Mucosa of descending colon (tissue), 3 donors: ENCODE measurements around the gene SEC24C. TPM values are rescaled to one million over a fixed set of nuclear protein-coding genes. Genes with fewer than 3 reads are reported as not detected.

ENCODE experiments used
- ATAC-seq: fragments of 200-7000 bp; cut with Tn5 transposase; one replicate; pipeline ENCODE4 v1.9.1; 2020; ENCODE audit warnings: mild to moderate bottlenecking, moderate library complexity
- DNase-seq, 3 donors: peaks; one replicate each; pipeline ENCODE4 v3.0.0-alpha.2; 2020
- H3K36me3 ChIP-seq: fragments of 200-600 bp; one replicate; pipeline ENCODE4 v1.8.0; 2021; ENCODE audit warnings: low read depth, mild to moderate bottlenecking
- H3K4me1 ChIP-seq: fragments of 200-600 bp; one replicate; pipeline ENCODE4 v1.8.0; 2021; ENCODE audit warnings: low read depth, mild to moderate bottlenecking
- H3K4me3 ChIP-seq: fragments of 200-600 bp; one replicate; pipeline ENCODE4 v1.8.0; 2021; ENCODE audit warnings: mild to moderate bottlenecking
- H3K9me3 ChIP-seq: fragments of 200-600 bp; one replicate; pipeline ENCODE4 v1.8.0; 2021; ENCODE audit warnings: mild to moderate bottlenecking
- CTCF ChIP-seq: fragments of 200-600 bp; IDR thresholded peaks from one replicate; pipeline ENCODE4 v1.8.0; 2022; ENCODE audit warnings: antibody characterized with exemption, mild to moderate bottlenecking
- intact Hi-C, 2 donors: fragments of 100-400 bp; cut with DNase I in 1 of 2; cut with micrococcal nuclease in 1 of 2; formaldehyde crosslinking; loops; one replicate each; pipeline versions ENCODE4 v1.11.0 to v1.11.1; 2022; cut with DNase I, micrococcal nuclease
- total RNA-seq, 3 donors: library from RNA; stranded (reverse); fragmentation: NEBNext Ultra II Directional in 2 of 3; extraction: Animal tissue kit (Norgen Biotek cat#: 25700) in 2 of 3; gene quantifications; one replicate each; pipeline versions ENCODE4 v1.2.1 to v1.2.4, GENCODE V29; 2021 to 2023
- donor health status: DM: no; HTN: no; CAD: no; lungs with moderate emphysema.
- donor health status: DM: no; HTN: no; CAD: no.
- donor health status: DM: no; HTN: yes; CAD: no.

SEC24C gene
- total RNA-seq, 3 donors from 2014 or later, result 64.5 to 73.6 (median 71.2) TPM

- DNase-seq, result peak in 1 of 3 donors; percentile 24
- H3K9me3 ChIP-seq, result no peaks in the 10 kb centered on the region
- H3K4me1 ChIP-seq, result no peaks in the 10 kb centered on the region
- no peak for ATAC-seq
- no peak for TF ChIP-seq CTCF
- H3K4me3 ChIP-seq, result no peak overlapping the region
- no peaks in the 10 kb centered on the region for H3K36me3 ChIP-seq
- intact Hi-C loops, result no loop called here
These were observed 53.3 kb downstream of the SEC24C start for GRCh38 chr10:73797324-73798025.

GRCh38 chr10:73798087-73798486, 53.9 kb downstream of the SEC24C start:
- peak in 1 of 3 donors; percentile 14 for DNase-seq
- intact Hi-C loops, result no loop called here
- no peak overlapping the region for H3K4me3 ChIP-seq
- ATAC-seq, result no peak
- no peaks in the 10 kb centered on the region for H3K9me3 ChIP-seq
- H3K36me3 ChIP-seq, result no peaks in the 10 kb centered on the region
- no peak for TF ChIP-seq CTCF
- H3K4me1 ChIP-seq, result no peaks in the 10 kb centered on the region

GRCh38 chr10:73798927-73799560, 54.9 kb downstream of the SEC24C start:
- peak; percentile 10 for ATAC-seq
- intact Hi-C loops, result no loop called here

GRCh38 chr10:73799899-73800559, 55.9 kb downstream of the SEC24C start:
- no peak for ATAC-seq
- Histone ChIP-seq H3K36me3 (no peaks in the 10 kb centered on the region), H3K9me3 (no peaks in the 10 kb centered on the region), H3K4me1 (no peaks in the 10 kb centered on the region), H3K4me3 (no peak overlapping the region)
- TF ChIP-seq CTCF, result no peak
- DNase-seq, result peak in 1 of 3 donors; percentile 19
- intact Hi-C loops, result no loop called here

More at GRCh38 chr10:73798927-73799560, 54.9 kb downstream of the SEC24C start:
- Histone ChIP-seq H3K4me3 (no peak overlapping the region), H3K36me3 (no peaks in the 10 kb centered on the region), H3K9me3 (no peaks in the 10 kb centered on the region), H3K4me1 (no peaks in the 10 kb centered on the region)
- peak in 1 of 3 donors; percentile 23 for DNase-seq
- no peak for TF ChIP-seq CTCF

GRCh38 chr10:73800560-73801252, 56.5 kb downstream of the SEC24C start:
- Histone ChIP-seq H3K9me3 (no peaks in the 10 kb centered on the region), H3K4me1 (no peaks in the 10 kb centered on the region), H3K4me3 (no peak overlapping the region), H3K36me3 (no peaks in the 10 kb centered on the region)
- no peak for ATAC-seq
- intact Hi-C loops, result no loop called here
- no peak for TF ChIP-seq CTCF
- peak in 2 of 3 donors; percentile 24 to 51 for DNase-seq
